Right cardiac atrium (tissue), 5 donors: ENCODE data around the gene STYXL1. TPM values are rescaled to one million over a fixed set of nuclear protein-coding genes. Genes with fewer than 3 reads are reported as not detected.

Source experiments
- ATAC-seq, 2 donors: fragments of 200-7000 bp; cut with Tn5 transposase; one replicate each; pipeline versions ENCODE4 v1.8.0 to v1.9.1; 2020; ENCODE audit warnings: moderate library complexity in 2 of 2, mild to moderate bottlenecking in 1 of 2
- DNase-seq, 3 donors: peaks; one replicate each; pipeline ENCODE4 v3.0.0-alpha.2; 2020
- H3K27ac ChIP-seq: one replicate; pipeline ENCODE4 v1.5.1; 2013; ENCODE audit warnings: mild to moderate bottlenecking, low read length, control low read depth, moderate library complexity
- H3K27me3 ChIP-seq: one replicate; pipeline ENCODE4 v1.6.1; 2013; ENCODE audit not compliant: control insufficient read depth, insufficient read depth
- H3K4me1 ChIP-seq: one replicate; pipeline ENCODE4 v1.6.1; 2013; ENCODE audit warnings: low read length; ENCODE audit not compliant: control insufficient read depth, insufficient read depth
- H3K4me3 ChIP-seq: one replicate; pipeline ENCODE4 v1.5.1; 2013; ENCODE audit warnings: low read length, control low read depth
- H3K9me3 ChIP-seq: one replicate; pipeline ENCODE4 v1.6.1; 2013; ENCODE audit warnings: low read length; ENCODE audit not compliant: control insufficient read depth
- WGBS: extraction: QIAGEN DNeasy Blood & Tissue Kit; methylation state at CpG from one replicate; pipeline ENCODE4 v1.1.7; 2013; 5-methylcytosine and 5-hydroxymethylcytosine counted together
- intact Hi-C, 4 donors: fragments of 100-400 bp; cut with DNase I; formaldehyde crosslinking; loops; one replicate each; pipeline versions ENCODE4 v1.11.0 to v1.14.0; 2022 to 2023
- polyA plus RNA-seq: library from polyadenylated mRNA; stranded (reverse); fragments of 200-250 nt; gene quantifications from one replicate; pipeline ENCODE4 v1.2.3, GENCODE V29; 2013
- total RNA-seq, 4 donors: library from RNA; stranded (reverse); fragmentation: NEBNext Ultra II Directional; extraction: Animal tissue kit (Norgen Biotek cat#: 25700); gene quantifications; one replicate each; pipeline ENCODE4 v1.2.1, GENCODE V29; 2021
- donor health status: healthy with polysubstance abuse.
- donor health status: DM: no; HTN: yes; CAD: no.
- donor health status: DM: no; HTN: no; CAD: no.
- donor health status: DM: no; HTN: yes; CAD: no; lungs with severe emphysema.
- donor health status: DM: yes; HTN: yes; CAD: no.

Gene STYXL1
- total and polyA plus RNA-seq, 5 donors: 10.2 to 43.7 (median 26.8) TPM

- H3K27ac ChIP-seq: no peak overlapping the region
- DNase-seq: no peak
- intact Hi-C loops: no loop called here
- H3K4me1 ChIP-seq: no peaks in the 10 kb centered on the region
- ATAC-seq: no peak
- 94% methylated on average over 10 of the region's 10 CpGs for WGBS
- H3K27me3 ChIP-seq: no peaks in the 10 kb centered on the region
- no peaks in the 10 kb centered on the region for H3K9me3 ChIP-seq
- no peak overlapping the region for H3K4me3 ChIP-seq
These were observed 44.4 kb downstream of the STYXL1 start for GRCh38 chr7:76003351-76003750.

- H3K27me3 ChIP-seq: no peaks in the 10 kb centered on the region
- ATAC-seq: no peak
These were observed 45.0 kb downstream of the STYXL1 start for GRCh38 chr7:76002822-76003221.

GRCh38 chr7:76002139-76002538 is 45.7 kb downstream of the STYXL1 start:
- intact Hi-C loops: no loop called here
- ATAC-seq: peak in 1 of 2 donors; percentile 18
- Histone ChIP-seq H3K4me3 (no peak overlapping the region), H3K27ac (no peak overlapping the region), H3K4me1 (no peaks in the 10 kb centered on the region), H3K9me3 (no peaks in the 10 kb centered on the region), H3K27me3 (no peaks in the 10 kb centered on the region)
- DNase-seq: no peak
- 79% methylated on average over 6 of the region's 6 CpGs for WGBS

More at GRCh38 chr7:76002822-76003221, 45.0 kb downstream of the STYXL1 start:
- no peak for DNase-seq
- Histone ChIP-seq H3K4me1 (no peaks in the 10 kb centered on the region), H3K9me3 (no peaks in the 10 kb centered on the region), H3K27ac (no peak overlapping the region), H3K4me3 (no peak overlapping the region)
- intact Hi-C loops: no loop called here
- 93% methylated on average over 3 of the region's 3 CpGs for WGBS

GRCh38 chr7:76000566-76000965 is 47.2 kb downstream of the STYXL1 start:
- no peaks in the 10 kb centered on the region for H3K27me3 ChIP-seq
- intact Hi-C loops: no loop called here
- ATAC-seq: peak in 1 of 2 donors; percentile 6
- WGBS: 94% methylated on average over 11 of the region's 11 CpGs
- H3K4me1 ChIP-seq: no peaks in the 10 kb centered on the region
- H3K9me3 ChIP-seq: no peaks in the 10 kb centered on the region
- H3K27ac ChIP-seq: no peak overlapping the region
- peak in 1 of 3 donors; percentile 60 for DNase-seq
- no peak overlapping the region for H3K4me3 ChIP-seq

GRCh38 chr7:75998038-75998437 is 49.8 kb downstream of the STYXL1 start:
- H3K27ac ChIP-seq: no peak overlapping the region

GRCh38 chr7:75996476-75996875 is 51.3 kb downstream of the STYXL1 start:
- H3K27ac ChIP-seq: no peak overlapping the region
- no peaks in the 10 kb centered on the region for H3K27me3 ChIP-seq
- DNase-seq (no peak), ATAC-seq (no peak)
- intact Hi-C loops: no loop called here
- H3K9me3 ChIP-seq: no peaks in the 10 kb centered on the region
- WGBS: 73% methylated on average over 4 of the region's 4 CpGs
- peaks cover 5% of the 10 kb centered on the region for H3K4me1 ChIP-seq
- H3K4me3 ChIP-seq: no peak overlapping the region

More at GRCh38 chr7:75998038-75998437, 49.8 kb downstream of the STYXL1 start:
- intact Hi-C loops: no loop called here
- ATAC-seq (no peak), DNase-seq (no peak)
- H3K4me3 ChIP-seq: no peak overlapping the region
- no peaks in the 10 kb centered on the region for H3K9me3 ChIP-seq
- H3K4me1 ChIP-seq: peaks cover 5% of the 10 kb centered on the region
- H3K27me3 ChIP-seq: no peaks in the 10 kb centered on the region
- 100% methylated on average over 1 of the region's 1 CpG for WGBS

- ATAC-seq (no peak), DNase-seq (no peak)
- Histone ChIP-seq H3K9me3 (no peaks in the 10 kb centered on the region), H3K27me3 (no peaks in the 10 kb centered on the region), H3K4me3 (no peak overlapping the region), H3K27ac (no peak overlapping the region), H3K4me1 (peaks cover 7% of the 10 kb centered on the region)
- intact Hi-C loops: no loop called here
- 98% methylated on average over 5 of the region's 5 CpGs for WGBS
These were observed 51.8 kb downstream of the STYXL1 start for GRCh38 chr7:75995996-75996395.

- Histone ChIP-seq H3K4me1 (peaks cover 12% of the 10 kb centered on the region), H3K27ac (peak overlapping the region; percentile 93), H3K9me3 (no peaks in the 10 kb centered on the region), H3K4me3 (peak overlapping the region; percentile 30), H3K27me3 (no peaks in the 10 kb centered on the region)
- DNase-seq (peak; percentile 56 to 84 (median 80)), ATAC-seq (peak; percentile 0 to 1)
- WGBS: 41% methylated on average over 11 of the region's 11 CpGs
- intact Hi-C loops: no loop called here
These were observed 52.7 kb downstream of the STYXL1 start for GRCh38 chr7:75995052-75995471.

- WGBS: under 1% methylated on average over 51 of the region's 51 CpGs
- intact Hi-C loops: loop anchor here in 1 of 4 donors (5.0 kb wide), 1 partner anchor 77 kb away; the partner anchor contains the start of gene POR
- Histone ChIP-seq H3K4me1 (peaks cover 14% of the 10 kb centered on the region), H3K27ac (peak within 1 kb of the TSS; percentile 93), H3K27me3 (no peaks in the 10 kb centered on the region), H3K4me3 (peak within 1 kb of the TSS; percentile 69), H3K9me3 (no peaks in the 10 kb centered on the region)
- peak; percentile 98 to 100 (median 99) for DNase-seq
- peak; percentile 93 to 95 for ATAC-seq
These were observed 53.3 kb downstream of the STYXL1 start, which contains the start of gene TMEM120A for GRCh38 chr7:75994388-75995051. Gene TMEM120A (minus strand): TSS chr7:75994595. CDS start chr7:75994570, 25 bp downstream.

- peak overlapping the region; percentile 69 for H3K4me3 ChIP-seq
- DNase-seq (peak; percentile 90 to 94 (median 92)), ATAC-seq (peak; percentile 59 to 70)
- WGBS: 2% methylated on average over 40 of the region's 40 CpGs
- intact Hi-C loops: loop anchor here in 1 of 4 donors (5.0 kb wide), 1 partner anchor 77 kb away; the partner anchor contains the start of gene POR
- H3K4me1 ChIP-seq: peaks cover 14% of the 10 kb centered on the region
- H3K27ac ChIP-seq: peak overlapping the region; percentile 84
- no peaks in the 10 kb centered on the region for H3K9me3 ChIP-seq
- no peaks in the 10 kb centered on the region for H3K27me3 ChIP-seq
These were observed 54.0 kb downstream of the STYXL1 start for GRCh38 chr7:75993689-75994387.
